ENCODE data around the gene C11orf21. TPM values are rescaled to one million over a fixed set of nuclear protein-coding genes. Genes with fewer than 3 reads are reported as not detected.
"Not testable (repeated sequence)": the region's sequence is repeated elsewhere in the genome, so short reads cannot be mapped to it uniquely, and the experiment has no call there.

C11orf21 gene
- polyA plus RNA-seq (2013, experiment 1 of 2; ENCODE audit: insufficient read length): not detected
- not detected for polyA plus RNA-seq (2013, experiment 2 of 2; ENCODE audit: insufficient read length)

DNA sequence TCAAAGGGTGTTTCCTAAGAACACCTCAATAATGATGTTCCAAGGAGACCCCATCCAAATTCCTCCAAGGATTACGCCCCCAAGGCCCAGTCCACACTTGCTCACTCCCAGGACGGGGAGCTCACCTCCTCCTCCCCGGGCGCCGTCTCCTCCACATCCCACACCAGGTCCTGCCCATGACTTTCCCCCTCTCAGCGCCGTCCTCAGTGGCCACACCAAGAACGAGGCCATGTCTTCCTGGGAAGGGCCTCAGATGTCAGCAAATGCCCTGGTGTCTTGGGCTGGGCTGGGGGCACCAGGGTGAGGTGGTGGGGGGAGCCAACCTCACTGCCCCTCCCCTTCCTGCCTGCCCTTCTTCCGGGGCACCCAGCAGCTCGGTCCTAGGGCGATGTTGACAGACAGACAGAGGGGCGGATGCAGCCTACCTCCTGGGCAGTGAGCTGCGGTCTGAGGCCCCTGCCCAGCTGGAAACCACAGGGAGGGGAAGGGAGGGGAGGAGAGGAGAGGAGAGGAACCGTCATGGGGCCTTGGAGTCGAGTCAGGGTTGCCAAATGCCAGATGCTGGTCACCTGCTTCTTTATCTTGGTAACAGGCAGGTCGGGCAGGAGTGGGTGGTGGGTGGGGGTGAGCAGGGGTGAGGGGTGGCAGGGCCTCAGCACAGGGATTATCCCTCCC, at the start of gene C11orf21, which contains the start of gene TSPAN32:
Gene C11orf21, minus strand, starts transcription at position 288 of the 675 bp plus-strand sequence. Its CDS starts 110 bp downstream, at position 178.
Gene TSPAN32, plus strand, starts transcription at position 383 of the 675 bp plus-strand sequence. Its CDS starts 137 bp downstream, at position 520.
- peak; percentile 36 for DNase-seq

DNA sequence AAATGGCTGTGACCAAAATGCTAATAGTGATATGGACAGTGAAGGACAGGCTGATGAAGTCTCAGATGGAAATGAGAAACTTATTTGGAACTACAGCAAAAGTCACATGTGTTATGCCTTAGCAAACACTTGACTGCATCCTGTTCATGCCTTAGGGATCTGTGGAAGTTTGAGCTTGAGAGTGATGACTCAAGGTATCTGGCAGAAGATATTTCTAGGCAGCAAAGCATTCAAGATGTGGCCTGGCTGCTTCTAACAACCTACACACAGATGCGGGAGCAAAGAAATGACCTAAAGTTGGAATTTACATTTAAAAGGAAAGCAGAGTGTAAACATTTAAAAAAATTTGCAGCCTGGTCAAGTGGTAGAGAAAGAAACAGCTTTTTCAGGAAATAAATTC, 47.3 kb upstream of the C11orf21 start:
- DNase-seq: peak; percentile 15

DNA sequence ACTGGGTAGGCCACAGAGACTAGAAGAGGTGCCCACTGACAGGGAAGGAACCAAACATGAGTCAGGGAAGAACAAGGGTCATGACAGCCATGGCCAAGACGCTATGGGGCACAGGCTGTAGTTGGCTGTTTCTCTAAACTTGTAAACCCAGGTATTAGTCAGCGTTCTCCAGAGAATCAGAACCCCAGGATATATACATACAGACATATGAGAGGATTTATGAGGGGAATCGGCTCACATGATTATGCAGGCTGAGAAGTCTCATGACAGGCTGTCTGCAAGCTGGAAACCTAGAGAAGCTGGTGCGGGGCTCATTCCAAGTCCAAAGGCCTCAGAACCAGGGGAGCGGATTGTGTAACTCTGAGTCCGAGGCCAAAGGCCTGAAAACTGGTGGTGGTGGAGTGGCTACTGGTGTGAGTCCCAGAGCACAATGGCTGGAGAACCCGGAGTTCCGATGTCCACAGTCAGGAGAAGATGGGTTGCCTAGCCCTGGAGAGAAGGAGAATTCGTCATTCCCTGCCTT, 45.7 kb upstream of the C11orf21 start:
- DNase-seq: no peak

DNA sequence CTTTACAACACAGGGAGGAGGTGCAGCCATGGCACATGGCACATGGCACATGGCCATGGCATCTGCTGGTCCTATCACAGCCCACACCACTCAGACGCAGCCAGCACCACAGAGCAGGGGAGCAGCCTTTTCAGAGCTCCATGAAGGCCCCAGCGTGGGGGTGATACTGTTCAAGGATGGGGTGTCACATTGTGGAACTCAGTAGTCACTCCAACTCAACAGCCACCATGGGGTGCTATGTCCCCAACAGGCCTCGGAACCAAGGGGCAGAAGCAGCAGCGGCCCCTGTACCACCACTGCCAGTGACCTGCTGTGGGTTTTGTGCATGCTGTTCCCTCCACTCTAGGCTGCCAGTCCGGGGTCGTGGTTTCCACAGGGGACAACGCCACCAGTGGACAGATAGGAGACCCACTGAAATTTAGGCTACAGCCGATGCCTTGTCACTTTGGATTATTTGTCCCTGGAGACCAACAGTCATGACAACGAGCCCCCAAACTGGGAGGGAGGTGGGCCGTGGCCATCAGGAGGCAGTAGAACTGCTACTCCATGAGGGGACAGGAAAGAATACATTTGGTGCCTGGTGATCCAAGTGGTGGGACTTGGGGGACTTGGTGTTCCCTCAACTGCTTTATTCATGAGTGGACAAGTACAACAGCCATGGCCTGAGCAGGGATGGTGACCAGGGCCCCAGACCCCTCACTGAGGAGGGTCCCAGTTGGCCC, 45.0 kb upstream of the C11orf21 start:
- DNase-seq: no peak

DNA sequence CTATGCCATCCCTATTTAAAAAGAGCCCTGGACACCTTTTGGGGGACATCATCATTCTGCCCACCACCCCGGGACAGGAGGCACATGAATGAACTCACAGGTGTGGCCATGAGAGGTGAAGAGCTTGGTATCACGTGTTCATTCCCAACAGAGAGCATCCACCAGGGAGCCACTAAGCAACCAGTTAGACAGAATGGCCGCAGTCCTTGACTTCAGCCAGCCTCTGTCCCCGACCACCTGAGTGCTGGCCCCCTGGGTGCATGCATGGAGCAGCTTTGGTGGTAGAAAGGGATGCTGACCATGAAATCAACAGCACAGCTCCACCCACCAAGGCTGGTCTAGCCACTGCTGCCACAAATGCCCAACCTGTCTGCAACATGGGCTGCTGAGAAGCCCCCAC, 44.3 kb upstream of the C11orf21 start:
- DNase-seq: no peak

DNA sequence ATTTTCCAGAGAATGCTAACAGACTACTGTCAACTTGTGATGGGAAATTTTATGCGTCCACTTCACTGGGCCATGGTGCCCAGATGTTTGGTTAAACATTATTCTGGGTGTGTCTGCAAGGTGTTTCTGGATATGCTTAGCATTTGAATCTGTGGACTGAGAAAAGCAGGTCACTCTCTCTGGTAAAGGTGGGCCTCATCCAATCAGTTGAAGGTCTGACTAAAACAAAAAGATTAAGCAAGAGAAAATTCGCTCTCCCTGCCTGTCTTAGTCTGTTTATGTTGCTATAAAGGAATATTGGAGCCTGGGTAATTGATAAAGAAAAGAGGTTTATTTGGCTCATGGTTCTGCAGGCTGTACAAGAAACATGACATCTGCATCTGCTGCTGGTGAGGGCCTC, 43.3 kb upstream of the C11orf21 start:
- no peak for DNase-seq

DNA sequence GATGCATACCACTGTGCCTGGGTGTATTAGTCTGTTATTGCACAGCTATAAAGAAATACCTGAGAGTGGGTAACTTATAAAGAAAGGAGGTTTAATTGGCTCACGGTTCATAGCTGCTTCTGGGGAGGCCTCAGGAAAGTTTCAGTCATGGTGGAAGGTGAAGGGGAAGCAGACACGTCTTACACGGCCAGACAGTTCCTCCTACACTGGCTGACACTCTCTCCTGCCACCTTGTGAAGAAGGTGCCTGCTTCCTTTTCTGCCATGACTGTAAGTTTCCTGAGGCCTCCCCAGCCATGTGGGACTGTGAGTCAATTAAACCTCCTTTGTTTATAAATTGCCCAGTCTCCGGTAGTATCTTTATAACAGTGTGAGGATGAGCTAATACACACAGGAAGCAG, 41.8 kb upstream of the C11orf21 start:
- DNase-seq: no peak

DNA sequence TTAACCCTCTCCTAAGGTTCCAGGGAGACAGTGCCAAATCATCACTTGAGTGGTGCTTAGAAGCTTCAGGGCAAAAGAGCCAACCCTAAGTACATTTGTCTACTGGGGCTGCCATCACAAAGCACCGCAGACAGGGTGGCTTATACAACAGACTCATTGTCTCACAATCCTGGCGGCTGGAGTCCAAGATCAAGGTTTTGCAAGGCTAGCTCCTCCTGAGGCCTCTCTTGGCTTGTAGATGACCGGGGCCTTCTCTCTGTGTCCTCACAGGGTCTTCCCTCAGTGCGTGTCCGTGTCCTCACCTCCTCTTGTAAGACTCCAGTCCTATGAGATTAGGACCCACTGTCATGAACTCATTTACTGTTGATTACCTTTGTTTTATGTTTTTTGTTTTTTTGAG, 41.3 kb upstream of the C11orf21 start:
- DNase-seq: no peak

DNA sequence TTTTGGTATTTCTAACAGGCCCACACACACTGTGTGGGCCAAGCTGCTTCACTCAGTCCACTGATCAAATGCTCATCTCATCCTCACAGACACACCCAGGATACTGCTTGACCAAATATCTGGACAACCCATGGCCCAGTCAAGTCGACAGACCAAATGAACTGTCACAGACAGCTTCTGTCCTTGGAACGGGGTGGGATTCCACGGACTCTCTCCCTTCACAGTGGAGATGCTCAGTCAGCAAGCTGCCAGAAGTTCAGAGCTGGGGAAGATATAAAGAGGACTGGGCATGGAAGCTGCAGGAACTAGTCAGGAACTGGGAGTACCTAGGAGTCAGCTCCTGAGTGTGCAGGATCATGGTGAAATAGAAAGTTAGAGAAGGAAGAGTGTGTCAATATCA, 40.8 kb upstream of the C11orf21 start:
- DNase-seq: no peak

DNA sequence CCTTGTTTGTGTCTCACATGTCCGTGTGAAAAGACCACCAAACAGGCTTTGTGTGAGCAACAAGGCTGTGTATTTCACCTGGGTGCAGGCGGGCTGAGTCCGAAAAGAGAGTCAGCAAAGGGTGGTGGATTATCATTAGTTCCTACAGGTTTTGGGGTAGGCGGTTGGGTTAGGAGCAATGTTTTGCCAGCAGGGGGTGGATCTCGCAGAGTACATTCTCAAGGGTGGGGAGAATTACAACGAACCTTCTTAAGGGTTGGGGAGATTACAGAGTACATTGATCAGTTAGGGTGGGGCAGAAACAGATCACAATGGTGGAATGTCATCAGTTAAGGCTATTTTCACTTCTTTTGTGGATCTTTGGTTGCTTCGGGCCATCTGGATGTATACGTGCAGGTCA, 37.0 kb upstream of the C11orf21 start:
- not testable (repeated sequence) for DNase-seq

DNA sequence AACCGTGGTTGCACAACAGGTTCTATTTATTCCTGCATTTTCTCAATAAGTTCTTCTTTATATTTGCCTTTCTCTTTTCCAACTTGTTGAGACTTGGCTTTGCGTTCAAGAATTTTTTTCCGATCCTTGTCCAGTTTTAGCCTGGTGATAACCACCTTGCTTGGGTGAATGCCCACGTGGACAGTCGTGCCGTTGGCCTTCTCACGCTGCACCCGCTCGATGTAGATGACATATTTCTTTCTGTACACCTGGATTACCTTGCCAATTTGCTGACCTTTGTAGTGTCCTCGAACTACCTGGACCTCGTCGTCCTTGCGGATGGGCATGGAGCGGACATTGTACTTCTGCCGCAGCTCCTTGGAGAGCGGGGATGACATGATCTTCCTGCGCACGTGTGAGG, 33.6 kb upstream of the C11orf21 start:
- DNase-seq: not testable (repeated sequence)

DNA sequence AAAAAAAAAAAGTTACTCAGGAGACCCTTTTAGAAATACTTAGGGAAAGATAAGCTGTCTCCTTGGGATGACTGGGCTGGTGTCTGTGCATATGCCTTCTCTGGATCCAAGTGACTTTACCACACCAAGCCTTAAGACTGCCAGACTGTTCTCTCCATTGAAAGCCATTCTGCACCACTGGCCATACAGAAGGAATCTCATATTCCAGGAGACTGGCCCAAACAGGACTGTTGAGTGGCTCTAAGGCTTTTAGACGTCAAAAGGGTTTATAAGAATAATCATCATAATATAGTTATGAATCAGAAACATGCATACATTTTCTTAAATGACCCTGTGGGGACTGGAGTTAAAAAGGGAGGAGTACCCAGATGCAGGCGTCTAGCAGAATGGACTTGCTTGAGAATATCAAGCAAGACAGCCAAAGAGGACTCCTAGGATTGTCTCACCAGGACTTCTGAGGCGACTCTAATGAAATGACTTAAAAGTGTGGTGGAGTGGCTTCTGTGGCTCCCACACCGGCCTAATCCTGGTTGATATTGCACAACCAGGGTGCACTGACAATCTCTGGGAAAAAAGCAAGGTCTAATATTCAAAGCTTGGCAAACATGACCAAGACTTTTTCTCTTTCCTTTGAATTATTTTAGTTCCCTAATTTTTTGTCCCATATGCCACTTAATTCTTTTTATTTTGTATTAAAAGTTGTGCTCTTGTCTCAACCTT, 31.9 kb upstream of the C11orf21 start:
- DNase-seq: not testable (repeated sequence)

DNA sequence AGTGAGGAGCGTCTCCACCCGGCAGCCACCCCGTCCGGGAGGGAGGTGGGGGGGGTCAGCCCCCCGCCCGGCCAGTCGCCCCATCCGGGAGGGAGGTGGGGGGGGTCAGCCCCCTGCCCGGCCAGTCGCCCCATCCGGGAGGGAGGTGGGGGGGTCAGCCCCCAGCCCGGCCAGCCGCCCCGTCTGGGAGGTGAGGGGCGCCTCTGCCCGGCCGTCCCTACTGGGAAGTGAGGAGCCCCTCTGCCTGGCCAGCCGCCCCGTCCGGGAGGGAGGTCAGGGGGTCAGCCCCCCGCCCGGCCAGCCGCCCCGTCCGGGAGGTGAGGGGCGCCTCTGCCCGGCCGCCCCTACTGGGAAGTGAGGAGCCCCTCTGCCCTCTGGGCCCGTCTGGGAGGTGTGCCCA, 30.9 kb upstream of the C11orf21 start:
- not testable (repeated sequence) for DNase-seq

DNA sequence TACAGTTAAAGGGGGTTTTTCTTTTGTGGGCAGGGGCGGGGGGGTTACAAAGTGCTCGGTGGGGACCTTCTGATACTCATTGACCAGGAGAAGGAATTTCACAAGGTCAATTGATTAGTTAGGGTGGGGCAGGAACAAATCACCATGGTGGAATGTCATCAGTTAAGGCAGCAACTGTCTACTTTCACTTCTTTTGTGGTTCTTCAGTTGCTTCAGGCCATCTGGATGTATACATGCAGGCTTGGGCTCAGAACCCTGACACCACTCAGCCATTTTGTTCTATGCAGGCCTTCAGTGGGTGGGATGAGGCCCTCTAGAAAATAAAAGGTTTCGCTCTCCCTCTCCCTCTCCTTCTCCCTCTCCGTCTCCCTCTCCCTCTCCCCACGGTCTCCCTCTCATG, 29.7 kb upstream of the C11orf21 start:
- no peak for DNase-seq

DNA sequence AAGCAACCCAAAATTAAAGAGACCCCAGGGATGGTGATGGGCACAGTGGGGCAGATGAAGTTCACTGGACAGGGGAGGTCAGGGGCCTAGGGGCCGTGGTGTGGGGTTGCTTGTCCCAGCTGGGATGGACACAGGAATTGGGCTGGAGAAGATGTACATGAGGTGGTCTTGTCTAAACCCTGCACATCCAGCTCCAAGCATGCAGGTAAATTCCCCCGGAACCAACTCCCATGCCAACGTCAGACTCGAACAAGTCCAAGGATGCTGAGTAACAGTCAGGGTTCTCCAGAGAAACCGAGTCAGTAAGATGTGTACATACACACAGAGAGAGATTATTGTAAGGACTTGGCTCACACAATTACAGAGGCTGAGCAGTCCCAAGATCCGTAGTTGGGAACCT, 29.0 kb upstream of the C11orf21 start:
- DNase-seq: no peak

DNA sequence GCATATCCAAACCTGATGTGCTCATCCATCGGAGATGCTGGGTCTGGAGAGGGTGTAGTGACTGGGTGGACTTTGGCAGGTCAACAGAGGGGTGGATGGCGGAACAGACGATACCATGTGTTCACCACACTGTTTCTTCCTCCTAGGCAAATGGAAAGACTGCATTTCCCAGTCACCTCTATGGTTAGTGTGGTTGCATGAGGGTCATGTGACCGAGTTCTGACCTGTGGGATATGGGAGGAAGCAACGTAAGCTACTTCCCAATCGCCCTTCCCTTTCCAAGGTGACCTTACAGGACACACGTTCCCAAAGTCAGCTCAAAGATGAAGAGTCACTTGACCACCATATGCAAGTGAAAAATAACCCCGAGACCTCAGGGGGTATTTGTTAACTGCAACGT, 27.8 kb upstream of the C11orf21 start:
- no peak for DNase-seq

DNA sequence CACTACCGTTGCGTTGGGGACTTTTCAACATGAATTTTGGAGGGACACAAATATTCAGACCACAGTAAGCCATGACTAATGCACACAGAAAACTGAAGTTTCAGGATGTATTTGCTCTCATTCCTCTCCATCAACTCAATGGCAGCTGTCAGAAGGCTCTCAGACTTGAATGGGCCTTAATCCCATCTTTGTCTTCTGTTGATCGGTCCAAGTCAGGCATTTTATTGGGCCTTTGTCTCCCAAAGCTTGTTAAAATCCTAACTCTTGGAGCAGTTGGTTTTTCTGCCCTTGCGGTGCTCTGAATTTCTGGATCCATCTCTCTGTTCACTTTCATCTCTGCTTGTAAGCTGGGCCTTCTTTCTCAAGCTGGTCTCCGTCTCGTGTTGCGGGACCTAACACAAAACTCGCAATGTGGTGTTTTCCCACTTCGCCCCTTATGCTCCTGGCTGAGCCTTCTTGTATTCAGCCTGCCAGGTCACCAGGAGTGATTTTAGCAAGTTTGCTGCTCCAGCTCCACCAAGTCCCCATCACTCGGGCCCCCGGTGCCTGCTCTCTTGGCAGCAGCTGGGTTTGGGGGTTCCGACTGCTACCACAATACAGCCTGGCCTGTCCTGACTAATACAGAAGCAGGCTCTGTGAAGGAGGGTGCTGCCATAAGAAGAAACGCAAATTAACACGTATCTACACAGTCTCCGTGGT, 27.1 kb upstream of the C11orf21 start:
- DNase-seq: no peak

DNA sequence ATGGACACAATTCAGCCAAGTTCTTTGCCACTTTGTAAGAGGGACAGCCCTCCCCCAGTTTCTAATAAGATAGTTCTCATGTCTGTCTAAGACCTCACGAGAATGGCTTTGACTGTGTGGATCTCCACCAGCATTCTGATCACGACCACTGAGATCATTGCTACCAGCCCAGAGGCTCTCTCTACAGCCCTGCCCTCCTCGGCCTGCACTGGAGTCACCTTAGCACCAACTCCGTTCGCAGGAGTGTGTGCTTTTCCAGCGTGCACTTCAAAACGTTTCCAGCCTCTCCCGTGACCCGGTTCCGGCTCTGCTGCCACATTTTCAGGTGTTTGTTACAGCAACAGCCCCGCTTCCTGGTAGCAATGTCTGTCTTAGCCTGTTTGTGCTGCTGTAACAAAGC, 26.3 kb upstream of the C11orf21 start:
- DNase-seq: no peak

DNA sequence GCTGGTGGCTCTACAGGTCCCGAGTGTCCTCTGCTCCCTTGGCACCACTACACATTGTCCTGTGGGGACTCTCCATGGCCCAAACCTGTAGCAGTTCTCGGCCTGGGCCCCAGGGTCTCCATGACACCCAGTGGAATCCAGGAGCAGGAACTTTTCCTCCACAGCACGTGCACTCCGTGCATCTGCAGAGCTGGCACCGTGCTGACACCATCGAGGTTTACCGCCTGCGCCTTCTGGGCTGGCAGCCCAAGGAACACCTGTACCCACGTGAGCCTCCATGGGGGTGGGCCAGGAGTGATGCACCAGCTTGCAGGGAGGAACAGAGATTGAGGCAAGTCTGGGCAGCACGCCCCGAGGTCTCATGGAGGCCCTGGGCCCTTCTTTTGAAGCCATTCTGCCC, 25.3 kb upstream of the C11orf21 start:
- DNase-seq: no peak

DNA sequence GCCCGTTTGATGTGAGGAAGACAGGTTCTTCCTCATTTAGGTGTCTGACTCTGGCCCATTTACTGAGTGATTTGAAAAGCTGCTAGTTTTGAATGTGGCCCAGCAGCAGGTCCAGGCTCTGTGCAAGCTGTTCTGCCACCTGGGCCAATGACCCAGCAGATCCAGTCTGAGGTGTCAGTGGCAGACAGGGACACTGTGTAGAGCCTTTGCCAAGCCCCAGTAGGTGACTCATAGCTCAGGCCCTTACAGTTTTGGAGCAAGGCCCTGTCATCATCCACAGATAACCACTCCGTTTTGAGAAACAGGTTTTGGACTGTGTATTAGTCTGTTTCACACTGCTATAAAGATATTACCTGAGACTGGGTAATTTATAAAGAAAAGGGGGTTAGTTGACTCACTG, 24.0 kb upstream of the C11orf21 start:
- DNase-seq: no peak

DNA sequence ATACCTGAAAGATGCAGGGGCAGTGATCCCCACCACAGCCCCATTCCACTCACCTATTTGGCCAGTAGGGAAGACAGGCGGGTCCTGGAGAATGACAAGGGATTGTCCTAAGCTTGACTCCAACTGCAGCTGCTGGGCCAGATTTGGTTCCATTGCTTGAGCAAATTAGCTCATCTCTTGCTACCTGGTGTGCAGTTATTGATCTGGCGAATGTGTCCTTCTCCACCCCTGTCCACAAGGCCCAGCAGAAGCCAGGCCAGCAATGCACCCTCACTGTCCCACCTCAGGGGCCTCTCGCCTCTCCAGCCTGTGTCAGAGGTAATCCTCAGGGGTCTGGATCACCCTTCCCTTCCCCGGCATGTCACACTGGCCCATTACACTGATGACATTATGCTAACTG, 23.4 kb upstream of the C11orf21 start:
- DNase-seq: no peak

DNA sequence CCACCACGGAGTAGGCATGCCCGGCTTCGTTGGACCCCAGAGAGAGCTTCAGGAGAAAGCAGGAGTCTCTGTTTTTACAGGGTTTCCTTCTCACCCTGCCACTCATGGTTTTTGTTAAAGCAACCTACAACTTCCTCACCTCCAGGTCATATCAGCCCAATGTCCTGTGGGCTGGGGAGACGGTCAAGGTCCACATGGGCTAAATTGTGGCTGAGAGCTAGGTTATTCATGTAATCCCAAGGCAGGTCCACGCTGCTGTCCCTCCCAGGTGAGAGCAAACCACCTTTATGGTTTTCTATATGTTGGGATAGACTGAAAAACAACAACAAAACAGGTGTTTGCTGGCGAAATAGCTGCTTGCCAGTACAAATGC, 19.6 kb upstream of the C11orf21 start:
- DNase-seq: no peak
